ENCODE results near the gene FHOD3. TPM values are rescaled to one million over a fixed set of nuclear protein-coding genes. Genes with fewer than 3 reads are reported as not detected.

FHOD3 gene
- total RNA-seq, 1 donor: 3.0 TPM

- H3K4me3 ChIP-seq (ENCODE audit: low read depth, low read length): no peak overlapping the region
- no peak for TF ChIP-seq CTCF (IDR thresholded peaks at IDR 0.05; ENCODE audit: insufficient read depth, low read length)
- no peak for DNase-seq (ENCODE audit: low read depth)
Observed at GRCh38 chr18:36386150-36386920, 88.8 kb downstream of the FHOD3 start.

- H3K4me3 ChIP-seq (ENCODE audit: low read depth, low read length): no peak overlapping the region
- TF ChIP-seq CTCF (IDR thresholded peaks at IDR 0.05; ENCODE audit: insufficient read depth, low read length): no peak
- DNase-seq (ENCODE audit: low read depth): no peak
Observed at GRCh38 chr18:36387310-36387709, 89.8 kb downstream of the FHOD3 start.

GRCh38 chr18:36388310-36388709 is 90.8 kb downstream of the FHOD3 start:
- no peak overlapping the region for H3K4me3 ChIP-seq (ENCODE audit: low read depth, low read length)
- no peak for TF ChIP-seq CTCF (IDR thresholded peaks at IDR 0.05; ENCODE audit: insufficient read depth, low read length)
- DNase-seq (ENCODE audit: low read depth): no peak

GRCh38 chr18:36389027-36389426 is 91.5 kb downstream of the FHOD3 start:
- H3K4me3 ChIP-seq (ENCODE audit: low read depth, low read length): no peak overlapping the region
- TF ChIP-seq CTCF (IDR thresholded peaks at IDR 0.05; ENCODE audit: insufficient read depth, low read length): no peak

GRCh38 chr18:36389811-36390581 is 92.5 kb downstream of the FHOD3 start:
- DNase-seq (ENCODE audit: low read depth): no peak
- no peak overlapping the region for H3K4me3 ChIP-seq (ENCODE audit: low read depth, low read length)
- TF ChIP-seq CTCF (IDR thresholded peaks at IDR 0.05; ENCODE audit: insufficient read depth, low read length): no peak

More at GRCh38 chr18:36389027-36389426, 91.5 kb downstream of the FHOD3 start:
- no peak for DNase-seq (ENCODE audit: low read depth)

- no peak overlapping the region for H3K4me3 ChIP-seq (ENCODE audit: low read depth, low read length)
- DNase-seq (ENCODE audit: low read depth): no peak
- no peak for TF ChIP-seq CTCF (IDR thresholded peaks at IDR 0.05; ENCODE audit: insufficient read depth, low read length)
Observed at GRCh38 chr18:36391426-36392145, 94.1 kb downstream of the FHOD3 start.
